ENCODE results near the gene PSMA1.

Gene PSMA1

DNA sequence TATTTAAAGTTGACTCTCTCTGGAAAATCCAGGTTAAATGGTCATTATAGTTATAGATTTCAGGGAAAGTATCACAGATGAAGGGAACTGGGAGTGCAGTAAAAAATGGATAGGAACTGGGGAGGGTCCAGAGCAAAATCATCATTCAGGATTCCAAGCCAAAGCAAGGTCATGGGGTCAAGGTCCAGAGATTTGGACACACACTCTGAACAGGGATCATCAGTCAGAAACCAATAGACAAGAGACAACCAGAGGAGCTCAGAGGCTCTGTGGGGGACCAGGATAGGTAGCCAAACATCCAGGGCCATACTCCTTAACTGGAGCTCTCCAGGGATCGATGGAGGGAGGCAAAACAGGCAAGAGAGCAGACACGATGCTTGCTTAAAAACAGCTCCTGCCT, 27.3 kb upstream of the PSMA1 start:
- Histone ChIP-seq H3K27me3 (ENCODE audit: control insufficient read depth, insufficient read depth, low read length, poor library complexity, severe bottlenecking) (no peaks in the 10 kb centered on the region), H3K36me3 (ENCODE audit: control insufficient read depth, insufficient read depth, low read length) (no peaks in the 10 kb centered on the region), H3K27ac (ENCODE audit: insufficient read depth, low read depth, low read length, poor library complexity, severe bottlenecking) (no peak overlapping the region), H3K4me3 (ENCODE audit: insufficient read depth, low read depth, low read length) (no peak overlapping the region), H3K4me1 (ENCODE audit: control insufficient read depth, insufficient read depth, low read length) (no peaks in the 10 kb centered on the region), H3K9me3 (ENCODE audit: control insufficient read depth, low read length) (no peaks in the 10 kb centered on the region)
- 79 to 84% methylated on average over 2 of the region's 2 CpGs for WGBS, 2 experiments

DNA sequence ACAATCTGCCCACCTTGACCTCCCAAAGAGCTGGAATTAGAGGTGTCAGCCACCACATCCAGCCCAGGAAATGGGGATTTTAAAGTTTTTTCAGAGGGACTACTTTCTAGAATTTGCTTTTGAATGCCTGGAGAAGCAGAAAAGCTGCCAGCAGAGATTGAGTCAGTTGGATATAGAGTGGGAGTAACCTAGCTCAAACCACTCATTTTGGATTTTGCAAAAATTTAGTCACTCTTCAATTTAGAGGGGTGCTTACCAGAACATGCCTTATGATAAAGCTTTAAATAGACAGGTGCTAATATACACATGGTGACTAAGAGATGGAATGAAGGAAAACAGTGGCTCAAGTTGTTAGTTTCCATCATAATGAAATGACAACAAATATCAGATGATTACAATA, 26.5 kb upstream of the PSMA1 start:
- Histone ChIP-seq H3K9me3 (ENCODE audit: control insufficient read depth, low read length) (no peaks in the 10 kb centered on the region), H3K27ac (ENCODE audit: insufficient read depth, low read depth, low read length, poor library complexity, severe bottlenecking) (no peak overlapping the region), H3K27me3 (ENCODE audit: control insufficient read depth, insufficient read depth, low read length, poor library complexity, severe bottlenecking) (no peaks in the 10 kb centered on the region), H3K36me3 (ENCODE audit: control insufficient read depth, insufficient read depth, low read length) (no peaks in the 10 kb centered on the region), H3K4me3 (ENCODE audit: insufficient read depth, low read depth, low read length) (no peak overlapping the region), H3K4me1 (ENCODE audit: control insufficient read depth, insufficient read depth, low read length) (peaks cover 2% of the 10 kb centered on the region)

DNA sequence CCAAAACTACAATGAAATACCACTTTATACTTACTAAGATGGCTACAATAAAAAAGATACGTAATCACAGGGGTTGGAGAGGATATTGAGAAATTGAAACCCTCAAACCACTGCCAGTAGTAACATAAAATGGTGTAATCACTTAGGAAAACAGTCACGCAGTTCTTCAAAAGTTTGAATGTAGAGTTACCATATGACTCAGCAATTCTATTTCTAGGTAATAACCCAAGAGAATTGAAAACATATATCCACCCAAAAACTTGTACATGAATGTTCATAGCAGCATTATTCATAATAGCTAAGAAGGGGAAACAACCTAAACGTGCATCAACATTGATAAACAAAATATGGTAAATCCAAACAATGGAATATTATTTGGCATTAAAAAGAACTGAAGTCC, 24.4 kb upstream of the PSMA1 start:
- 96 to 100% methylated on average over 2 to 3 of the region's 3 CpGs for WGBS, 2 experiments
- Histone ChIP-seq H3K4me1 (ENCODE audit: control insufficient read depth, insufficient read depth, low read length) (peaks cover 3% of the 10 kb centered on the region), H3K27me3 (ENCODE audit: control insufficient read depth, insufficient read depth, low read length, poor library complexity, severe bottlenecking) (no peaks in the 10 kb centered on the region), H3K36me3 (ENCODE audit: control insufficient read depth, insufficient read depth, low read length) (no peaks in the 10 kb centered on the region), H3K4me3 (ENCODE audit: insufficient read depth, low read depth, low read length) (no peak overlapping the region), H3K27ac (ENCODE audit: insufficient read depth, low read depth, low read length, poor library complexity, severe bottlenecking) (no peak overlapping the region), H3K9me3 (ENCODE audit: control insufficient read depth, low read length) (no peaks in the 10 kb centered on the region)

DNA sequence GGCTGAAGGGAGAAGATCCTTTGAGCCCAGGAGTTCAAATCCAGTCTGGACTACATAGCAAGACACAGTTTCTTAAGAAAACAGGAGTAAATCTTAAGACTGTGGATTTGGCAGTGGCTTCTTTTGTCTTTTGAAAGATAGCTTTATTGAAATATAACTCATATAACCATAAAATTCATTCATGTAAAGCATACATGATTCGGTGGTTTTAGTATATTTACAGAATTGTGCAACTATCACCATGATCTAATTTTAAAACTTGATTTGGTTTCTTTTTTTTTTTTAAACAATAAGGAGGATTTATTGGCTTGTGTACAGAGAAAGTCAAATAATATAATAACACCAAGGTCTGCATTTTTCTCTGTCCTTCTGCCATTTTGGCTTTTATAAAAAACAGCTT, 23.1 kb upstream of the PSMA1 start:
- WGBS, 2 experiments, result no CpG with 5 or more reads among the region's 1 CpG
- Histone ChIP-seq H3K4me3 (ENCODE audit: insufficient read depth, low read depth, low read length) (no peak overlapping the region), H3K27ac (ENCODE audit: insufficient read depth, low read depth, low read length, poor library complexity, severe bottlenecking) (no peak overlapping the region), H3K4me1 (ENCODE audit: control insufficient read depth, insufficient read depth, low read length) (peaks cover 3% of the 10 kb centered on the region), H3K36me3 (ENCODE audit: control insufficient read depth, insufficient read depth, low read length) (no peaks in the 10 kb centered on the region), H3K9me3 (ENCODE audit: control insufficient read depth, low read length) (no peaks in the 10 kb centered on the region), H3K27me3 (ENCODE audit: control insufficient read depth, insufficient read depth, low read length, poor library complexity, severe bottlenecking) (no peaks in the 10 kb centered on the region)

DNA sequence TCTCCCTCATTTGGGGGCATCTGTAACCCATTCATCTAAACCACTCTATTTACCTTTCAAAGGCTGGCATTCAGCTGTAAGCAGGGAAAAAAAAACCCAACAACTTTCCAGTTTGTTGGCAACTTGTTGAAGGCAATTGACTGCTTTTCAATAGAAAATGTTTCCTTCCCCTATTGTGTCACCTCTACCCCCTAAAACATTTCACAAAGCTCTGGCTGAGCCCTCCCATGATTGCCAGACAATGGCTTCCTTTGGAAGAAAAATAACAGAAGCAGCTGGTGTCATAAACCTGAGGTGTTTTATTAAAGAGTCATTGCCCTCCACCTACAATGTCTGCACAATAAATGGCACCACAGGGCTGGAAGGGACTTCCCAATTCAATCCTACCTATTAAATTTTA, 22.1 kb upstream of the PSMA1 start:
- H3K4me3 ChIP-seq (ENCODE audit: insufficient read depth, low read depth, low read length), result no peak overlapping the region
- no peaks in the 10 kb centered on the region for H3K36me3 ChIP-seq (ENCODE audit: control insufficient read depth, insufficient read depth, low read length)
- no peaks in the 10 kb centered on the region for H3K27me3 ChIP-seq (ENCODE audit: control insufficient read depth, insufficient read depth, low read length, poor library complexity, severe bottlenecking)
- H3K9me3 ChIP-seq (ENCODE audit: control insufficient read depth, low read length), result no peaks in the 10 kb centered on the region
- H3K27ac ChIP-seq (ENCODE audit: insufficient read depth, low read depth, low read length, poor library complexity, severe bottlenecking), result no peak overlapping the region
- H3K4me1 ChIP-seq (ENCODE audit: control insufficient read depth, insufficient read depth, low read length), result peaks cover 3% of the 10 kb centered on the region

DNA sequence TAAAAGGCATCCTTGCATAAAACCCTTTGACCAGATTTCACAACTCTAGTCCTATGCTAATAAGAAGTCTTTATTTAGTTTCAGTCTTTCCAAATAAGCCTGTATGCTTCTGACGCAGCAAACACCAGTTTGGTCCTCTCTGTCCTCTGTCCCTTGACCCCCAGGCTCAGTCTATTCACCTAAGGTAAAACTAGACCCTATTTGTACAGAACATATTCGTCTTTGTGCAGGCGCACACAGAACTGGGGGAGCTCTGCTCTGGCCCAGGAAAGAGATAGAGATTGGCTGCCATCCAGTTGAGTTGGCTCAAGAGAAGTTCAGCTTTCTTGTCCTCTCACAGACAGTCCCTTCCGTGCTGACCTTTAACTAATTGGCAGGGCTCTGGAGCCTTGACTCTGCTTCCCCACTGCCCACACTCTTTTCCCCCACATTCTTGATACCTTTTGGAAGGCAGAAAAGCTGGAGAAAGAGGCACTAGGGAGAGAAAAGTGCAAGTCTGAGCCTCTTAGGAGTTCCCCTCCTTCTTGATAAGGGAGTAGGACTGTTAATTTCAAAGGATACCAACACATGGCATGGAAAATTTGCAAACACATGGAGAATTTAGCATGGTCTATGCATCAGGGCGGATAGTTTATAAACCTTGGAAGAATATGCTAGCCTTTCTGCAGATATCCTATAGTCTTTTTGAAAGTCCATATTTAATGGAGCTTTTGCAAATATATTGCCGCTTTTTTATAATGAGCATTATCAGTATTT, 21.2 kb upstream of the PSMA1 start:
- Histone ChIP-seq H3K27me3 (ENCODE audit: control insufficient read depth, insufficient read depth, low read length, poor library complexity, severe bottlenecking) (no peaks in the 10 kb centered on the region), H3K27ac (ENCODE audit: insufficient read depth, low read depth, low read length, poor library complexity, severe bottlenecking) (no peak overlapping the region), H3K4me1 (ENCODE audit: control insufficient read depth, insufficient read depth, low read length) (peaks cover 3% of the 10 kb centered on the region), H3K4me3 (ENCODE audit: insufficient read depth, low read depth, low read length) (no peak overlapping the region), H3K36me3 (ENCODE audit: control insufficient read depth, insufficient read depth, low read length) (no peaks in the 10 kb centered on the region), H3K9me3 (ENCODE audit: control insufficient read depth, low read length) (no peaks in the 10 kb centered on the region)
- WGBS, 2 experiments, result 83% methylated on average over 5 to 6 of the region's 6 CpGs

DNA sequence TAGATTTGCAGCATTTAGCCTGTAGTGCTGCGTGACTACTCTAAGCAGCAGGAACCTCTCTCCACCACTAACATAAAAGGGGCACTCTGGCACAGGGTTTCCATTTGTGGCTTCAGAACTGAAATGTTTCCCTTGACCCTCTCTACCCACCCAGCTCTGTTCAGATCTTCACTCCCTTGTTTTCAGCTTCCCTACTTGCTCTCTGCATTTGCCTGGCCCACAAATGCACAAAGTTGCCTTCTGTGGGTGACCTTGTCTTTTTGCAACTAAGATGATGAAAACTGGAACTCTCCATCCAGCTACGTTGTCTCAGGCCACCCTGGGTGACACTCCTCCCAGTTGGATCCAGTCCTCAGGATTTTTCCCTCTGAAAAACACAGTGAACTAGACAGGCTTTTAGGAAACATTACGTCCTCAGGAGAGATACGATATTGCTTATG, 19.8 kb upstream of the PSMA1 start:
- 84 to 86% methylated on average over 4 of the region's 4 CpGs for WGBS, 2 experiments
- Histone ChIP-seq H3K4me1 (ENCODE audit: control insufficient read depth, insufficient read depth, low read length) (peaks cover 3% of the 10 kb centered on the region), H3K27ac (ENCODE audit: insufficient read depth, low read depth, low read length, poor library complexity, severe bottlenecking) (no peak overlapping the region), H3K27me3 (ENCODE audit: control insufficient read depth, insufficient read depth, low read length, poor library complexity, severe bottlenecking) (no peaks in the 10 kb centered on the region), H3K4me3 (ENCODE audit: insufficient read depth, low read depth, low read length) (no peak overlapping the region), H3K9me3 (ENCODE audit: control insufficient read depth, low read length) (no peaks in the 10 kb centered on the region), H3K36me3 (ENCODE audit: control insufficient read depth, insufficient read depth, low read length) (no peaks in the 10 kb centered on the region)

DNA sequence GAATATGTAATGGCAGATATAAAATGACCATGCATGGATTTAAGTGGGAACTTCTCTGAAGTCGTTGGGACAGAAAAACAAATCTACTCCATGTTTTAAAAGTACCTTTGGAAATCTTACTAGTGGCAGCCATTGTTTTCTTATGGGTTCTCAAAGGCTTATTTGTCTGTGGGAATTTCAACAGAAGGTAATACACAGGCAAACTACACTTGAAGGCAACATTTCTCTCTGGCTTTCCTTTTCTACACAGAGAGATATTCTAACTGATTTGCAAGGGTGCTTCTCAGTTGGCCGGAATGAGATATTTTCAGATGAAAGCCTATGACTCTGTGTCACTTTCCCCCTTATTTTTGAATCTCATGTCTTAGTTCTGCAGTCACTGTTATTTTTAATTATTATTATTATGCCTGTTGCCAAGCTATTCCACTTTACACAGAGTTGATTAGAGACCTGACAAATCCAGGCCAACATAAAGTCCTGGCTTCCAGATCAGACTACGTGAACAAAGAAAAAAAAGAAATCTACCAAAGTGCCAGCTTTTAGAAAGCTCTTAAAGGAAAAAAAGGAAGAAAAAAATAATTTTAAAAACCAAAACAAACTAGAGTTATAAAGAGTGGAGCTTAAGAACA, 18.9 kb upstream of the PSMA1 start:
- H3K4me1 ChIP-seq (ENCODE audit: control insufficient read depth, insufficient read depth, low read length), result peaks cover 3% of the 10 kb centered on the region
- WGBS, 2 experiments, result 91 to 100% methylated on average over 3 of the region's 3 CpGs

DNA sequence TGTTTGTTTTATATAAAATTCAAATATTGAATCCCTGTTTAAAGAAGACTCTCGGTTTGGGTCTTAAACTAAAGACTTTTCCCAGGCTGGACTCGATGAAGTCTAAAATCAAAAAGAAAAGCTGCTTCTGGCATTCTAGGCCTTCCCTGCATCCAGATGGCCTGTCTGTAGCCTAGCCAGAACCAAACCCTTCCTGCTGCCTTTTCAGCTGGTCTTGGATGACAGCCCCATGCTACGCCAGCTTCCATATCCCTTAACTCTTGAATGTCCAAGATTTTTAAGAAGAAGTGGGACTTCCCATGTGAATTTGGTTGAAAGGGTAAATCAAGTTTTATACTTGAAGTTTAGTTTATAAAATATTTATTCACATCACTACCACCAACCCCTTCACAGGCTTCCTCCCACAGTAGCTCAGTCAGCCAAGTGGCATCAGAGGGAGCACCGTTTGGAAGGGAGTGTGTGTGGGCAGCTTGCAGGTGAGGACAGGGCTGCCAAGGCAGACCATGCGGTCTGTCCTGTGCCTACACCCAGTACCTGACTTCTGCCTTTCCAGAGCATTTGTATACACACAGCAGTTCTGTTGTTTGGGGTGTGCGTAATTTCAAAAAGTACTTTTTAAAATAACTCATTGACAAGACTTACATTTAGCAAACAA, 18.2 kb upstream of the PSMA1 start:
- Histone ChIP-seq H3K36me3 (ENCODE audit: control insufficient read depth, insufficient read depth, low read length) (no peaks in the 10 kb centered on the region), H3K27me3 (ENCODE audit: control insufficient read depth, insufficient read depth, low read length, poor library complexity, severe bottlenecking) (no peaks in the 10 kb centered on the region), H3K27ac (ENCODE audit: insufficient read depth, low read depth, low read length, poor library complexity, severe bottlenecking) (no peak overlapping the region), H3K4me3 (ENCODE audit: insufficient read depth, low read depth, low read length) (no peak overlapping the region), H3K9me3 (ENCODE audit: control insufficient read depth, low read length) (no peaks in the 10 kb centered on the region), H3K4me1 (ENCODE audit: control insufficient read depth, insufficient read depth, low read length) (peaks cover 3% of the 10 kb centered on the region)
- WGBS, 2 experiments, result 86 to 89% methylated on average over 4 to 6 of the region's 6 CpGs

More for the DNA sequence above, 18.9 kb upstream of the PSMA1 start:
- Histone ChIP-seq H3K9me3 (ENCODE audit: control insufficient read depth, low read length) (no peaks in the 10 kb centered on the region), H3K36me3 (ENCODE audit: control insufficient read depth, insufficient read depth, low read length) (no peaks in the 10 kb centered on the region), H3K27ac (ENCODE audit: insufficient read depth, low read depth, low read length, poor library complexity, severe bottlenecking) (no peak overlapping the region), H3K4me3 (ENCODE audit: insufficient read depth, low read depth, low read length) (no peak overlapping the region), H3K27me3 (ENCODE audit: control insufficient read depth, insufficient read depth, low read length, poor library complexity, severe bottlenecking) (no peaks in the 10 kb centered on the region)

DNA sequence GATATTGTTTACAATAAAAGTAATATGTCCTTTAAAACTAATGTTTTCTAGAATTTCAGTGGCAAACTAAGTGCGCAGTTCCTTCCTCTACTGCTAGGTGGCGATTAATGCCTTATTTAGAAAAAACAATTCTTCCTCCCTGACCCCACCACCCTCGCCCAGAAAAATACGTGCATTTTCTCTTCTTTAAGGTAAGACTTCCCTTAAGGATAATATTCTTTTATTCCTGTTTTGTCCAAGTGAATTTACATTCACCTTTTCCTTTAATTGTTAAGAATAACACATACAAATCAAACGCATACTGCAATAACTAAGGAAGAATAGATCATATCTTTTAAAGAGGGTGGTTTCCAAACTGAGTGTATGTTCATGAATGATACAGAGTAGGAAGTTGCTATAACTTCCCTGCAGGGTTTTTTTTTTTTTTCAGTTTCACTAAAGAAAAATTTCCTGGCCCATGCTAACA, 17.0 kb upstream of the PSMA1 start:
- Histone ChIP-seq H3K36me3 (ENCODE audit: control insufficient read depth, insufficient read depth, low read length) (no peaks in the 10 kb centered on the region), H3K4me3 (ENCODE audit: insufficient read depth, low read depth, low read length) (no peak overlapping the region), H3K9me3 (ENCODE audit: control insufficient read depth, low read length) (no peaks in the 10 kb centered on the region), H3K27ac (ENCODE audit: insufficient read depth, low read depth, low read length, poor library complexity, severe bottlenecking) (no peak overlapping the region), H3K4me1 (ENCODE audit: control insufficient read depth, insufficient read depth, low read length) (peaks cover 3% of the 10 kb centered on the region), H3K27me3 (ENCODE audit: control insufficient read depth, insufficient read depth, low read length, poor library complexity, severe bottlenecking) (no peaks in the 10 kb centered on the region)
- WGBS, 2 experiments, result 15 to 18% methylated on average over 4 of the region's 5 CpGs

Data from ectodermal cell (in vitro differentiated cells).